Measurements from ENCODE around the gene LDB2. TPM values are rescaled to one million over a fixed set of nuclear protein-coding genes. Genes with fewer than 3 reads are reported as not detected.

LDB2 gene
- total and polyA plus RNA-seq, 2 experiments from 2014 or later, result 48.6 to 80.1 TPM

GRCh38 chr4:16824278-16824806, 74.1 kb downstream of the LDB2 start:
- no peaks in the 10 kb centered on the region for H3K9me3 Mint-ChIP-seq
- H4K20me1 ChIP-seq (replicated peaks; ENCODE audit: insufficient read depth), result no peaks in the 10 kb centered on the region
- H3K27ac ChIP-seq (ENCODE audit: low read depth), result no peak overlapping the region
- no peak for DNase-seq (ENCODE audit: low spot score)
- peaks cover 21% of the 10 kb centered on the region for H3K79me2 ChIP-seq (replicated peaks; ENCODE audit: insufficient read depth)
- peaks cover 8% of the 10 kb centered on the region; the same call in 1 of the 2 replicates for H3F3A ChIP-seq (replicated peaks; ENCODE audit: low read depth)
- H3K9me2 ChIP-seq (ENCODE audit: insufficient read depth), result no peaks in the 10 kb centered on the region
- H3K36me3 ChIP-seq (ENCODE audit: insufficient read depth), result no peaks in the 10 kb centered on the region
- no peak for ATAC-seq
- no peak overlapping the region for H3K4me3 ChIP-seq
- H2AFZ ChIP-seq, result no peak overlapping the region
- peaks cover 61% of the 10 kb centered on the region for H3K4me1 ChIP-seq (ENCODE audit: insufficient read depth)
- H3K4me1 Mint-ChIP-seq, result peaks cover 62% of the 10 kb centered on the region
- no peak overlapping the region for H3K4me3 Mint-ChIP-seq
- no peaks in the 10 kb centered on the region for H3K27me3 ChIP-seq (ENCODE audit: insufficient read depth)
- H3K36me3 Mint-ChIP-seq (ENCODE audit: low read depth), result peaks cover 19% of the 10 kb centered on the region
- H3K4me2 ChIP-seq, result no peak overlapping the region
- no peak overlapping the region; the same call in 1 of the 2 replicates for H3K27ac Mint-ChIP-seq
- H3K27me3 Mint-ChIP-seq (ENCODE audit: insufficient read depth, low read depth, poor library complexity), result no peaks in the 10 kb centered on the region
- TF ChIP-seq ZNF462 (CRISPR knock-in tag; IDR thresholded peaks at IDR 0.05) (no peak), ETS1 (IDR thresholded peaks at IDR 0.05) (no peak), POLR2AphosphoS5 (IDR thresholded peaks at IDR 0.05; ENCODE audit: low read depth) (no peak), JUNB (IDR thresholded peaks at IDR 0.05; ENCODE audit: unreplicated experiment) (no peak), ZNF114 (CRISPR knock-in tag; IDR thresholded peaks at IDR 0.05) (no peak), EZH2phosphoT487 (IDR thresholded peaks at IDR 0.05; ENCODE audit: unreplicated experiment) (no peak), NANOG (IDR thresholded peaks at IDR 0.05; ENCODE audit: borderline replicate concordance) (no peak), ZNF331 (CRISPR knock-in tag; IDR thresholded peaks at IDR 0.05; ENCODE audit: low read depth) (no peak), EZH2 (IDR thresholded peaks at IDR 0.05; ENCODE audit: low read depth, unreplicated experiment) (no peak)
